ENCODE data around the gene ERG.

ERG gene

DNA sequence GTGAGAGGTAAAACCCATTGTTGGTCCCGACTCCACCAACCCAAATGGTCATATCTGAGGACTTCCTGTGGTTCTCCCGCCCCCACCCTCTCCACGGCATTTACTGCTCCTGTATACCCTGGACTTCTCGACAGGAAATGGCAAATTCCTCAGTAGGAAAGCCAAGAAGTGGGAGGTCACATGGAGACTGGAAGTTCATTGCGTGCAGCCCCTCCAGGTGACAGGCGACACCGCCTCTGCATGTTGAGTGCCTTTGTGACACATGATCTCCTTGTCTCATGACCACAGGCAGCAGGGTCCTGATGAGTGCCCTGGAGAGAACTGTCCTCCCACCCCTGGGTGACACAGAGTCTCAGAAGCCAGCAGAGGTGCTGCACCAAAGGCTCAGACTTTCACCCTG is 24.2 kb downstream of the ERG start:
- DNase-seq (ENCODE audit: low read depth), result no peak

DNA sequence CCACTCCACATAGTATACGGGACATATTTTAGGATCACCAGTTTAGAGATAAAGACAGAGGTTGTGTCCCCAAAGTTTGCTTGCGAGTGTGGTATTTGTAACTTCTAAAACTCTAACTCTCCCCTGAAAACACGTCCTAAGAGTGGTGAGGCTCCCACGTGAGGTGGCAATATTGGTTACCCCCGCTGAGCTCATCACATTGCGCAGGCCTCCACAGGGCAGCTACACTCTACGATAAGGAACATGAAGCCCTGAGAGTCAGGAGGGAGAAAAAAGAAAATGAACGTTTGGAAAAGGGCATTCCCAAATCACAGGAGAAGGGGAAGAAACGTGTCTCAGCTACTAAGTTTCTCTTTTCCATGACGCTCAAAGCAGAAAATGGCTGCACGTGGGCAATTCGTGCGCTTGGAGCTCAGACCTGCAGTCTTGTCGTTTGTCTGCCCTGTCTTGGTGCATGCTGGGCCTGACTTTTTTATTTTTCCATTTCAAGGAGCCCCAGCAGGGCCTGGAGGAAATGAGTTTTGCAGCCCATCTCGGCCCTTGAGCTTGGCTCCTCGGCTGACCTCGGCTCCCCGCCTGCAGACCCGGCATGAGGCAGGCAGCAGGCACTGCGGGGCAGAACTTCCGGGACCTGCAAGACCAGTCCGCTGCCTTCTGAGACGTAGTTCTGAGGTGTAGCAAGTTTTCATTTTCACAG is 25.7 kb downstream of the ERG start:
- no peak for DNase-seq (ENCODE audit: low read depth)

DNA sequence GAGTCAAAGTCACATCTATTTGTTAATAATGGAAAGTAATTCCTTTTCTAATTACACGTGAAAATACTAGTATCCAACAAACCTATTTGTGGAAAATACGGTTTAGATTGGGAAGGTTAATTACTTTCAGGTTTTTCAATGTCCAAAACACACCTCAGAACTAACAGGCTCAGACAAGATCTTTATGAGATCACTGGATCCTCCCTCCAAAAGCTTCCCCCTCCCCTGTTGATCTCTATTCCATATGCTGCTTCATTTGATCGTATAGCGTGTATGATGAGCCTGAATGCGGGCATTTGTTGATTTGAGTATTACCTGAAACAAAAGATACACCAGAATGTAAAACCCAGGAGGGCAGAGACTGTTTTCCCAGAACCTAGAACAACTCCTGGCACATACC is 26.5 kb downstream of the ERG start:
- DNase-seq (ENCODE audit: low read depth), result no peak

DNA sequence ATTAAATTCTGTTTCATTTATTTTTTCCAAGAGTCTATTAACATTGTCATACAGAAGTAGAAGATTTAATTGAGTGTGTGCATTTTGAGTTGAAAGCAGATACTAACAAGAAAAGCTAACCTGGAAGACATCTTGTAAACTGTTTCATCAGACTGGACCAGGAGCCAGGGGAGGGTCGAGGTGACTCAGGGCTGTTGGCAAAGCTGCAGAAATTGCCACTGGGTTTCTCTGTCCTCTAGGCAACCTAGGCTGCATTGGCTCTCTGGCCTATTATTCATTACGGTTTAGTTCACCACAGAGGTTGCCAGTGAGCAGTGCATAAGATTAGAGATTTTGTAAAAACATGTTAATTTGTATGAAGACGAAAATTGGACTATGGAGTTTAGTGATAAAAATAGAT is 27.5 kb downstream of the ERG start:
- DNase-seq (ENCODE audit: low read depth), result no peak

DNA sequence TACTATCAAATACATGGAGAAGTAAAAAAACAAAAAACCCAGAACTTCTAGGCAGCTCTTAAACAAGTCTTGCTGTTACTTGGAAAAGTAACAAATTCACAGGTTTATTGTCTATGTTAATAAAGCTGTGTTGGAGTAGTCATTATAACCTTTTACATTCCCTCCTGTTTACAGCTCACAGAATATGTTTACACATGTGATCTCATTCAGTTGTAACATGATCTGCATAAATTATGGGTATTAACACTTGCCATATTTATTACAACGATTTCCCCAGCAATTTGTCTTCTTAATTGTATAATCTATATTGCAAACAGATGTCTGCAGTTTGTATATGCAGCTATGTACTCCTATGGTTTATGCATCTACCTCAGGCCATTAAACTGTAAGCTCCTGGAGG is 28.6 kb downstream of the ERG start:
- DNase-seq (ENCODE audit: low read depth), result no peak

DNA sequence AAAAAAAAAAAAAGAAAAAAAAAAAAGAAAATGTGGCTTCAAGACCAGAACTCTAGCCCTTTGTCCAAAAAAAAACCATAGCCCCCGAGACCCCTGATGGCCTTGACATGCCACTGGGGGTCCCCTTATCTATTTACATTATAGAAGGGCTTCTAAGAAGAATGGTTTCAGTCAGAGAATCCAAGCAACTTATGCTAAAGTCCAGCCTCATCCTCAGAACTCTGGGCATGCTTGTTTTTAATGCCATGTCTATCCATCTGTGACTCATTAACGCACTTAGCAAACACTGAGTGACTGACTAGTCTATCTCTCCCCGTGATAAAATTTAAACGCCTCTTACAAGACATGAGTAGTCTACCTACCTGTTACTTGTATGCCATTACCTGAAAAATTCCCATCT is 29.3 kb downstream of the ERG start:
- DNase-seq (ENCODE audit: low read depth), result no peak

DNA sequence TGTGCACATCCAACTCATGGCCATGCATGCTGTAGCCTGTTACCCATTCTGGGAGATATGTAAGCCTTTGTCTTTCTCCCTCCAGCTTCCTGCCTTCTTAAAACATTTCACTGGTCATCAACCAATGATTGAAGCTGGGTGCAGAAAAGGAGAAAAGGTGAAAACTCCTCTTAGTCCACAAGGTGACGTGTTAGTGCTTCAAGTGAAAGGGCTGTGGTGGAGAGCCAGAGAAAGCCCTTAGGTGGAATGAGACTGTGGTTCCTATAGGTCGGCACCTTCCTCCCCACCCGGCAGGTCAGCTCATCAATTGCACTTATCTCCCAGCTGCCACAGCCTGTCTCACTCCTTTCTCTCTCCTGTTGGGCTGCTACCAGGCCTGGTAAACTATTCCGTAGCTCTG is 30.4 kb downstream of the ERG start:
- DNase-seq (ENCODE audit: low read depth), result no peak

DNA sequence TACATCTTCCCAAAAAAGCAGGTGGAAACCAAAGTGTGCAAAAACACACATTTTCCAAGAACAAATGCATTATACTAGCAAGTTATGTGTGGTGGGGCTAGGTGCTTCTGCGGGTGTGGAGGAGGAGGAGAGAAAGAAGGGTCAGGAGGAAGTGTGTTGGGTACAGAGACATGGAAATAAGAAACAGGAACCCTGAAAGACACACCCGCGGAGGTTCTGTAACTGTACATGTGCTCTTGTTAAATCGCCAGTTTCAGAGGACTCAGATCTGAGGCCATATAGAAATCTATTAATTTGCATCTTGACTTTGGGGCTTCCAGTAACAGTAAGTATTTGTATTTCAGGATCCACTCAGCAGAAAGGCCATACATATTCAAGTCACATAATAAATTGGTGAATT is 30.9 kb downstream of the ERG start:
- DNase-seq (ENCODE audit: low read depth), result no peak

DNA sequence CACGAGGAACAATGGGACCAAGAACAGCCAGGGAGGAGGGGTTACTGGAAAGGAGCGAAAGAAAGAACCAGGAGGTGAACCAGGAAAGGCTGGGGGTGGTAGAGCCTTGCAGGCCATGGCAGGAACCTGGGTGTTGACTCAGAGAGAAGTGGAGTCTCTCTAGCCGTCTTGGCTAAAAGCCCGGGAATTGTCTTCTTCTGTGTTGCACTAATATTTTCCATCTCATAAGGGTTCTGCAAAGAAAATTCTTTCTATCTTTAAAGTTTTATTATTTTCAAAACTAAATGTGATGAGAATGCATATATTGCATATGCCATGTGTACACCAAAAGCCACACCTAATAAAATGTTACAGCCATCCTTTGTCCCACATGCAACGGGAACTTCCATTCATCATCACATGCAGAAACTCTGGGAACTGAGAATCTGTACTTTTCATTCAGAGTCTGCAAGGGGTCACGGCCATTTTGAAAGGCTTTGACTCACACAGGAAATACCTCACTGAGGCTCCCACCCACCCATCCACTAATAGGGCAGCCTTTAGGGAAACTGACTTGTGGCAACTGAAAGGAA is 38.0 kb downstream of the ERG start:
- DNase-seq (ENCODE audit: low read depth), result no peak

DNA sequence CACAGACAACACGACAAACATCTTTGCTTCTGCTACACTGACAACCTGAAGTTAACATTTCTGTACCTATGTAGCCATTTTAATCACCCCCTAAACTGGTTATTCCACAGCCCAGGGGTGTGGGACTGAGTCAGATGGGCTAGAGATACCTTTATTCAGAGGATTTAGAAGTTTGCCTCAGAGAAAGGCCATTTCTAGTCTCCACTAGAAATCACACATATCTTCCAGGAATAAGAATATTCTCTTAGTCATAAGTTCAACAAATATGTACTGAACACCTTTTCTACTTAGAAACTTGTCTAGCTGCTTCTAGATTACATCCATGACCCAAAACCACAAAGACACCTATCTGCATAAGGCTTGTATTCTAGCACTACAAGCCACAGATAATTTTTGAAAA is 38.8 kb downstream of the ERG start:
- no peak for DNase-seq (ENCODE audit: low read depth)

DNA sequence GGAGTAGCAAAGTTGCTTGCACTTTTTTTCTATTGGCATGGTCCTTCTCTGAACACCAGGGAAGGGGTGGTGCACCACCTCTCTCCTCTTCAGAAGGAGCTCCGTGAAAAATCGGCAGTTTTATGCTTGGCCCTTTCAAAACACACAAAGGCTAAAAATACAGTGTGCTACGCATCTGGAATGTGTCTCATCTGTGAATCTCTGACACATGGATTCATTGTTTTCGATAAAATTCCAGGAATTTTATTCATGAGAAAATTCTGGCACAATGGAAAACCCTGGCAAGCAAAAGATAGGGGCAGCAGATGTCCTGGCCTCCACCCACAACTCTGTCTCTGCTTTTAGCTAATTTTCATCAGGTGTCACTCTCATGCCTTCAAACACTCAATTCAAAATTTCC is 42.9 kb downstream of the ERG start:
- no peak for DNase-seq (ENCODE audit: low read depth)

DNA sequence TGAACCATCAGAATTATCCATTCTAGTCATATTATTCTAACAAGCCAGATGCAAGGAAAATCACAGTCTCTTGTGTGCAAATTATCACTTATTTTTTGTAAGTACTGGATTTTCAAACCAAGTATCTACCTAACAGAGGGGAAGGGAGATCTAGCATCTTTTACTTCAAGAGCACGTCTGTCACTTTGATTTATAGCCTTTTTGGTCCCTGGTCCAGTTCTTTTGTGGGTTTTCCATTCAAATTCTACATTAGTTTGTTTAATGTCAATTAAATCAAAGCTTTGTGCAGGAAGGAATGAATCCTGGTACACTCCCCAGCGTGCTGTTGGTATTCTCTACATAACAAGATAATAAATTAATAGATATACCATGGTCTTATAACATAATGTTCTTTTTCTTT is 43.6 kb downstream of the ERG start:
- no peak for DNase-seq (ENCODE audit: low read depth)

DNA sequence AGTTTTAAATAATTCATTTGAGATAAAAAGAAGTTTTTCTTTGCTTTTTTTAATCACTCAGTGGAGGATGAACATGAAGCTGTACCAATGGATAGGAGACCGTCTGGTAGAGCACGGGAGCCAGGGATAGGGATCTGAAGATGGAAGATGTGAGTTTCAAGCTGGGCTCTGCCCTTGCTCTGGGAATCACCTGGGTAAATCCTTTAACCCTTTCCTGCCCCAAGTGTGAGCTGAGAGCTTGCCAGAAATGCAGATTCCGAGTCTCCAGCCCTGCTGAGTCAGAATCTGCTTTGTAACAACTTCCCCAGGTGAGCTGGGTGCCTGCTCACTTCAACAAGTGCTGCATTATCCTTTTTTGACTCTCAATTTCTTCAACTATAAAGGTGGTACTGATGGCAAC is 44.1 kb downstream of the ERG start:
- DNase-seq (ENCODE audit: low read depth), result no peak

DNA sequence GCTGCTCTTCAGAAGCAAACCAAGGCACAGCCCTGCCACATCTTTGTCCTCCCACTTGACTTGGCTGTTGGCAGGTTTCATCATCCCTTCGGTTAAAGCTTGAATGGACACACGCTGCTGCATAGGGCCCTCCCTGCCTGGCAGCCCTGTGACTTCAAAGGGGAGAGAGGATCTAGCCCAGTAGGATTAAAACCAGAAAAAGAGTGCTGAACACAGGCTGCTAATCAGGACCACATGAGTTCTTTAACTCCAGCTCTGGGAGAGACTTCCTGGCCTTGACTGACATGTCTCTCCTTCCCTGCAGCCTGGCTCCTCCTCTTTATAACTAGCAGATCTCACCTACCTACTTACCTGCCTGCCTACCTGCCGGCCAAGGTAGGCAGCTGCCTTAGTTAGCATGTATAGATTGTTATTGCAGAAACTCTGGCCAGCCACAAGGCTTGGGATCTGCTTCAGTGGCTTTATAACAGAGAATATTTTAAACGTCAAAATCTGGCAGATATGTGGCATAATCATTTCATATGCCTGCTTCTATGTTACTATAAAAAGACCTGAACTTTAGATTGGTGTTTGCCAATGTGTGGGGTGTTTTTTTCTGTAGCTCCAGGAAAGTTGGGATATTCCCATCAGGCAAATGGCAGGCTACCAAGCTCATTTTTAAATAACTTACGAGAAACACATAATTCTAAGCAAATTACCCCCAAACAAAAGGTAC is 49.4 kb downstream of the ERG start:
- DNase-seq (ENCODE audit: low read depth), result no peak

DNA sequence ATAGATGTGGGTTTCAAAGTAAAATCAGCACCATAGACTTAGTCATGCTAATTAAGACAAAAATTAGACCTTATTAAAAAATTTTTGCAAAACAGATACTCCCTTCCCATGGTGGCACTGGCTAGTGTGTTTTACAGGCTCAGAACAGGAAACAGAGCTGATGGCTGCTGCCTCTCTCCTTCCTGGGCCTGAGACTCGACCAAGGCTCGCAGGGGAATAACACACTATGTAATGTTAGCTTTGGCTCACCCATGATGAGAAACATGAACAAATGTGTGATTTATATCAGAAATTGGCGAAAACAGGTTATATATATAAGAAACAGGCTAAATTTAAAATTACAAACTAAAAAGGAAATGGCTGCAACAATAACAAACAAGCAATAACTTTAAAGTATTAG is 50.7 kb downstream of the ERG start:
- DNase-seq (ENCODE audit: low read depth), result no peak

DNA sequence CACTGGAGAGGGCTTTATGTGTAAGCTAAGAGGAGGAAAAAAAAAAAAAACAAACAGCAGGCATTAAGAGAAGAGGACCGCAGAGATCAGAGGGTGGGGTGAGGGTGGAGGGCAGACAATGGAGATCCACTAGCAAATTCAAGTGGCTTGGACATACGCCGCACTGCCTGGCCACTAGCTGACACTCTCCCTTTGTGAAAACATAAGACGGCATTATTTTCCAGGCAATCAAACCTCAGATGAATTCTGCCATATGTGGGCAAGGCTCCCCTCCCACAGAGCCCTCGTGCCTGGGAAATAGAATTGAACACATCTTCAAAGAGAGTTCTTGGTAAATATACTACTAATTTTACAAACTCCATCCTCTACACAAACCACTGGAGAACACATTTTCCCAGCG is 53.6 kb downstream of the ERG start:
- DNase-seq (ENCODE audit: low read depth), result no peak

DNA sequence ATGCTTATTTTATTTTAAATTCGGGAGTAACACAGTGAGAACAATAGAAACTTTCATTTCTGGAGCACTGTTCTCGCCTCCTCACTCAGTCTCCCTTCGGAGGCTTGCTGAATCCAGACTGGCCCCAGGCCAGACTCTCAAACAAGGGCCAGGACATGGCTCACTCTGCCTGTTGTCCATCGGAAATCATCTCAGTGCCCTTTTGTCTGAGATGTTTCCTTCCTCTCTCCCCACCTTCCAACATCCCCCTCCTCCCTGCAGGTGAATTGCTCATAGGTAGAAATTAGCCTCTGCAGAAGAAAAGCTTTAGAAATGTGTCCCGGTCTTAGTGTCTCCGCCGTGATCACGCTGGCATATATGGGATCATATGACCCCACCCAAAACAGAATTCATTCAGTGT is 55.2 kb downstream of the ERG start:
- DNase-seq (ENCODE audit: low read depth), result no peak

DNA sequence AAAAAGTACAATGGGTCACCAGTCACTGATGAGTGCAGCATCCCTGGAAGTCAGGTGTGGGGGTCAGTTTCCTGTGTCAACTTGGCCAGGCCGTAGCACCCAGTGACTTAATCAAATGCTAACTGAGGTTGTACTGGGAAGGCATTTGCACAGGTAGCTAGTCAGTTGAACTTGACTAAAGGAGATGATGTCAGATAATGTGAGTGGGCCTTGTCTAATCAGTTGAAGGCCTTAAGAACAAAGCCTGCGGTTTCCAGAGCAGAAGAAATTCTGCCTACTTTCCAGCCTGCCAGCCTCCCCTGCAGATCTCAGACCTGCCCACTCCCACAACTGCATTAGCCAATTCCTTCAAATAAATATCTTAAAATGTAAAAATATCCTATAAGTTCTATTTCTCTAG is 57.1 kb downstream of the ERG start:
- no peak for DNase-seq (ENCODE audit: low read depth)

DNA sequence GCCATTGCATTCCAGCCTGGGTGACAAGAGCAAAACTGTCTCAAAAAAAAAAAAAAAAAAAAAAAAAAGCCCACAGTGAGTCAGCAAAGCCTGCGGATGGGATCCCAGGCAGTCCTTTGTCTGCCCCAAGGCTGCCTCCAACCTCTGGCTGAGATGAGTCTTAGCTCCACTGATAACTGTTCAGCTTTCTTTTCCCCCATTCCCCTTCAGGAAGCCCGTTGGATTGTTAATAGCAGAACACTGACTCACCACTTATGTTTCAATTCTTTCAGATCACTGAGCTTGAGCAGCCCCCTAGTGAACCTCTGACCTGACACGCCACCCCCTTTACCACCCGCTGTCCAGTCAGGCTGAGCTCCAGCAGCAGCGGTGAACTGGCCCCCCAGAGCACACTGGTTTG is 57.5 kb downstream of the ERG start:
- DNase-seq (ENCODE audit: low read depth), result no peak

DNA sequence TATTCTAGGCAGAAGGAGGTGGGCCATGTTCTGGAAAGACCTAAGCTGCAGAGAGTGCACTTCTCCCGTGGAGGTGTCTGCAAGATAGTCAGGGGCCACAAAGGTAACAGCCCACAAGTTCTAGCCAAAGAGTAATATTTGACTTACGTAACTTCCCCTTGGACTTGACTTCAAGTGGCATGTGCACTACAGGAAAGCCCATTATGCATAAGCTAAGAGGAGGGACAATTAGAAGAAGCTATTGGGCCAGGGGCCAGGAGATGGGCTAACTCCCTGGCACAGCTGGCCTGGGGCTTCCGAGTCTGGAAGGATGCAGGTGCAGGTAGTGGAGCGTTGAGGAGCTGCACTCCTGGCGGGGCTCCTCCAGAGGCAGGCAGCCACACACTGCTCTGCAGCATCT is 58.3 kb downstream of the ERG start:
- DNase-seq (ENCODE audit: low read depth), result no peak

DNA sequence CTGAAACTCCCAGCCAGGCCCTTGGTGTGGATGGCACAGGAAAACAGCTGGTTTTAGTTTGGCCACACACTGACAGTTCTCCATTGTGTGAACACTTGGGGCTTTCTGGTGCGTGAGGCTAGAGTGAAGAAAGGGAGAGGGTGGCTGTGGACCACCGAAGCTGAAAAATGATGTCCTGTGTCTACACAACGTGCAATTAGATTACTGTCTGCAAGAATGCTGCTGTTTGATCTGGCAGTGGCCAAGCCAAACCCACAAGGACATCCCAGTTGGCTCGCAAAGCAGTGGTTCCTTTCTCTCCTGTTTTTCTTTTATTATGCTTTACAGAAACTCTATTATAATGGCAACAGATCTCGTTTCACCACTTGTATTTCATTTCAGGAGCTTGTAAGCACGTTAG is 58.9 kb downstream of the ERG start:
- DNase-seq (ENCODE audit: low read depth), result no peak

DNA sequence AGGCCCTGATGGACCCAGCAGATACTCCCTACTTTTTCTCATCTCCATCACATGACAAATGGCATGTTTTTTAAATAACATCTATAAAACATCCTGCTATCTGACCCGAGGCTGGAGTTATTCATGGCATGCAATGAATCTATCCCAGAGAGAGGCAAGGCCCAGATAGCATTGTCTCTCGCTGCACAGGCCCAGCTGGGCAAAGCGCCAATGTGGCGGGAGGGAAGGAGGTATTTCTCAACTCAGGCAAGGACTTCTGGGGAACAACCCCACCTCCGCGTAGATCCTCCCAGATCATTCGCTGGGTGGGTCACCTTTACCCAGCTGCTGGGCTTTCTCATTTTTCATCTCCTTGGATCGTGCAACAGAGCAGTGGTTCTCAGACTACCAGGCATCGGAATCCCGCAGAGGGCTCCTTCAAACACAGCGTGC is 59.8 kb downstream of the ERG start:
- no peak for DNase-seq (ENCODE audit: low read depth)

DNA sequence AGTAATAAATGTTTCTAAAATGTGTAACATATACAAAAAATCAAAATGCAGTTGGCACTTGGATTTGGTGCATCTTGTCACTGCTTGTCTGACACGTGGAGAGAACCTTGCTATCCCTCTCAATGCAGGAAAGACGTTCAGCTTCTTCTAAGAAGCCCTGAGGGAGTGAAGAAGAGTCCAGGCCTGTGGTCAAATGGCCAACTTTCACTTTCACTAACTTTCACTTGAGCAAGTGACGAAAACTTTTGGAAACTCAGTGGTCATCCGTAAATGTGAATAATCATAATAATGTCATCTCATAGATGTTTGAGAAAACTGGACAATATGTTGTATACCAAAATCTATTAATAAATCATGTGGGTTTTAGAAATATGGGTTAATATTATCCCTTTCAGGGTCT is 61.9 kb downstream of the ERG start:
- DNase-seq (ENCODE audit: low read depth), result no peak

All from stimulated activated CD8-positive, alpha-beta memory T cell treated with anti-CD3 and anti-CD28 coated beads, Interleukin-15, amount 100 ng/mL, for 1 hour (primary cell).